T-cell (primary cell): Measurements from ENCODE around the gene MBNL2. TPM values are rescaled to one million over a fixed set of nuclear protein-coding genes. Genes with fewer than 3 reads are reported as not detected.

Experiments used
- ATAC-seq, 4 experiments: fragments of 200-7000 bp in 3 of 4; fragments of 150-1000 bp in 1 of 4; cut with Tn5 transposase; replicated peaks in 1 of 4; 1 replicate in 3 of 4; 2 replicates in 1 of 4; pipeline ENCODE4 v1.10.0; 2021; ENCODE audit warnings: moderate library complexity in 3 of 4, mild to moderate bottlenecking in 2 of 4, moderate number of reproducible peaks in 1 of 4
- CTCF ChIA-PET, 2 donors: fragments of 300-600 bp; sonication (Branson Sonifier 250); formaldehyde crosslinking; loops; one replicate each; lab custom pipeline; 2022; ENCODE audit warnings: antibody characterized with exemption in 2 of 2; lab: Charles Lee
- POLR2A ChIA-PET, 2 donors: fragments of 300-600 bp; sonication (Branson Sonifier 250); formaldehyde crosslinking; loops; one replicate each; lab custom pipeline; 2022; ENCODE audit warnings: antibody characterized with exemption in 2 of 2; lab: Charles Lee
- DNase-seq, 35 experiments: peaks; one replicate each; pipeline versions ENCODE4 v3.0.0 to v3.0.0-alpha.2; 2013 to 2023
- H3K27ac ChIP-seq: one replicate; pipeline ENCODE4 v1.5.1; 2013; ENCODE audit warnings: low read length
- H3K27me3 ChIP-seq, 2 experiments: replicated peaks in 1 of 2; 1 replicate in 1 of 2; 2 replicates in 1 of 2; pipeline versions ENCODE4 v1.6.1 to v1.7.0; 2013; ENCODE audit warnings: low read length in 1 of 2, mixed read lengths in 1 of 2; ENCODE audit not compliant: control insufficient read depth in 2 of 2, insufficient read depth in 2 of 2; ENCODE audit errors: extremely low read depth in 1 of 2
- H3K36me3 ChIP-seq, 2 donors: 1 replicate in 1 of 2; 2 replicates in 1 of 2; pipeline versions ENCODE4 v1.6.1 to v1.7.0; 2013; ENCODE audit warnings: low read length in 1 of 2; ENCODE audit not compliant: control insufficient read depth in 2 of 2, insufficient read depth in 1 of 2; ENCODE audit errors: extremely low read depth in 1 of 2
- H3K4me1 ChIP-seq, 2 experiments: 1 replicate in 1 of 2; 2 replicates in 1 of 2; pipeline versions ENCODE4 v1.6.1 to v1.7.0; 2013; ENCODE audit warnings: low read length in 2 of 2, mixed read lengths in 1 of 2; ENCODE audit not compliant: insufficient read depth in 2 of 2, control insufficient read depth in 1 of 2; ENCODE audit errors: extremely low read depth in 1 of 2
- H3K4me3 ChIP-seq, 2 donors: 1 replicate in 1 of 2; 2 replicates in 1 of 2; pipeline versions ENCODE4 v1.5.1 to v1.7.0; 2013; ENCODE audit warnings: mild to moderate bottlenecking in 2 of 2, low read length in 1 of 2, moderate library complexity in 1 of 2; ENCODE audit not compliant: control insufficient read depth in 1 of 2; ENCODE audit errors: extremely low read depth in 1 of 2
- H3K9me3 ChIP-seq: 2 replicates; pipeline ENCODE4 v1.7.0; 2013
- H3K27ac Mint-ChIP-seq, 2 donors: one replicate each; pipeline ENCODE4 v1.8.0; 2020 to 2021; ENCODE audit warnings: mild to moderate bottlenecking in 2 of 2, mixed read lengths in 2 of 2
- H3K27me3 Mint-ChIP-seq, 2 donors: one replicate each; pipeline ENCODE4 v1.8.0; 2021 to 2022; ENCODE audit warnings: mixed read lengths in 2 of 2
- H3K36me3 Mint-ChIP-seq: one replicate; pipeline ENCODE4 v1.8.0; 2021; ENCODE audit warnings: mixed read lengths
- H3K4me1 Mint-ChIP-seq, 3 donors: one replicate each; pipeline ENCODE4 v1.8.0; 2020 to 2022; ENCODE audit warnings: mixed read lengths in 3 of 3, mild to moderate bottlenecking in 1 of 3
- H3K4me3 Mint-ChIP-seq, 3 donors: one replicate each; pipeline ENCODE4 v1.8.0; 2020 to 2022; ENCODE audit warnings: mild to moderate bottlenecking in 3 of 3, mixed read lengths in 3 of 3, moderate library complexity in 3 of 3
- H3K9me3 Mint-ChIP-seq, 3 donors: one replicate each; pipeline ENCODE4 v1.8.0; 2020 to 2022; ENCODE audit warnings: mixed read lengths in 3 of 3
- WGBS: methylation state at CpG from one replicate; pipeline ENCODE4 v1.1.5; 2013; ENCODE audit warnings: missing lambda C conversion rate; ENCODE audit not compliant: insufficient coverage; 5-methylcytosine and 5-hydroxymethylcytosine counted together
- total RNA-seq, 35 experiments: library from RNA in 6 of 35; stranded (reverse) in 6 of 35; fragments of 120-200 nt in 1 of 35; gene quantifications; one replicate each; pipeline versions ENCODE4 v1.2.1 to v1.2.4 and lab custom pipeline; 2013 to 2026

The MBNL2 gene
- total RNA-seq, 5 donors from 2014 or later (not counting 1 experiment from before 2014, with no cell fraction given): 21.0 to 33.7 (median 28.5) TPM

DNA sequence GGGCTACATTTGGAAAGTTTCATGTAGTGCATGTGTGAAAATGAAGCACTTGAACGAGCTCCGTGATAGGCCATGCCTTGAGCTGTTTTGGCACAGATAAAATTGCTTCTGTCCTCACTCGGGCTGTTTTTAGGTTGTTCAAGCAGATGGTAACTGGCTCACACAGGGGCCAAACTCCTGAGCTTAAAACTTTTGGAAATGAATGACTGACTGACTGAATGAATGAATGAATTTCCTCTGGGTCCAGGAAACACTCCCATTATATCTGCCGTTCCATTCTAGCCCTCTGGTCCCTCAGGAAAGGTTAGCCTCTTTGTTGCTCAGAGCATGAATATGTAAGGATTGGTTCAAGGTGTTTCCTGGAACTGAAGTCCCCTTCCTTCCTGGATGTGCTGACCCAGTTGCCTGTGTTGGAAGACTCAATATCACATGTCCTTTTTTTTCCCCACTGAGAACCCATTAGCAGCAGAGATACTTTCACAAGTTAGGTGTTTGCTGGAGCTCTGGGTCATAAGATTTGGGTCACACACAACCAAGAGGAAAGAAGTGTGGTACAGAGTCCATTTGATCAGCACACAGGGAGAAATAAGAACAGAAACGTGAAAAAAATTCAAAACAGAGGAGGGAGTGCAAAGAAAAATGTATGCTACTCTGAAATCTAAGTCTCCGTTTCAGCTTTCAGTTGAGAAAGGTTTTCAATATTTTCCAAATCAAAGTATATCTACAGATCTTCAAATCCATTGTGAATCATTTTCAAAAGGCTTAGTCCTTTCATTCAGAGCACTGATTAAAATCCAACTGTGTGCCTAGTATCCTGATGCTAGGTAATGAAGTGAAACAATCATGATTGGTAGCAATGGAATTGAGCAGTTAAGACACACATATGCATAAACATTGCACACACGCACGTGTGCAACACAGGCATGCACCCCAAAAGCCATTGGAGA is 18.9 kb downstream of the MBNL2 start:
- Mint-ChIP-seq H3K4me1 (peaks cover 77 to 85% (median 84%) of the 10 kb centered on the region in 3 donors), H3K9me3 (no peaks in the 10 kb centered on the region), H3K27ac (no peak overlapping the region), H3K27me3 (no peaks in the 10 kb centered on the region), H3K36me3 (peaks cover 46% of the 10 kb centered on the region), H3K4me3 (no peak overlapping the region)
- H3K4me1 ChIP-seq: peaks cover 0 to 21% of the 10 kb centered on the region in 2 experiments
- H3K9me3 ChIP-seq: no peaks in the 10 kb centered on the region
- H3K27me3 ChIP-seq: no peaks in the 10 kb centered on the region
- 98% methylated on average over 4 of the region's 8 CpGs for WGBS
- H3K36me3 ChIP-seq: no peaks in the 10 kb centered on the region
- POLR2A ChIA-PET: interaction anchor here in 1 of 2 donors (0.6 kb wide), 1 partner anchor 32 kb away, joined by 3 read pairs; no protein-coding TSS in a partner anchor
- no peak for ATAC-seq
- no peak overlapping the region for H3K4me3 ChIP-seq
- H3K27ac ChIP-seq: no peak overlapping the region
- CTCF ChIA-PET: interaction anchor here in 1 of 2 donors (0.5 kb wide), 1 partner anchor 250 kb away, joined by 3 read pairs; no protein-coding TSS in a partner anchor
- DNase-seq: no peak

DNA sequence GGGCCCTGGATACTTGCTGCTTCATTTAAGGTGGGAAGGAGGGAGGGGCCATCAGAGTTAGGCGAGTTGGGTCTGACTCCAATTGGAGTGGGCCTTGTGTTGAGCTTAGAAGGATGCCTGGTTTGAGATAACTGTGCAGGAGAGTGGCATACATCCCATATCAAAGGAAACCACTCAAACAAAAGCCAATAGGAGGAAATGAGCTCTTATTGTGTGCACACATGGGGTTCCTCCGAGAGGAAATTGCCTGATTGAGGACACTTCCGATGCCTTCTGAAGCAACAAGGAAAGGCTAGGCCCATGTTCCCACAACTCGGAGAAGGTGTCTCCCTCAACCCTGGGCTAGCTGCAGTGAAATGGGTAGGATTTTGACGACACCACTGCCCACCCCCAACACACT is 19.6 kb downstream of the MBNL2 start:
- Histone ChIP-seq H3K9me3 (no peaks in the 10 kb centered on the region), H3K4me1 (peaks cover 0 to 21% of the 10 kb centered on the region in 2 experiments), H3K4me3 (no peak overlapping the region), H3K27ac (no peak overlapping the region), H3K36me3 (no peaks in the 10 kb centered on the region), H3K27me3 (no peaks in the 10 kb centered on the region)
- no CpG with 5 or more reads among the region's 5 CpGs for WGBS
- DNase-seq (no peak), ATAC-seq (no peak)
- Mint-ChIP-seq H3K36me3 (peaks cover 43% of the 10 kb centered on the region), H3K27ac (no peak overlapping the region), H3K27me3 (no peaks in the 10 kb centered on the region), H3K9me3 (no peaks in the 10 kb centered on the region), H3K4me3 (no peak overlapping the region), H3K4me1 (peaks cover 70 to 81% (median 81%) of the 10 kb centered on the region in 3 donors)
- POLR2A ChIA-PET: no interaction called here
- CTCF ChIA-PET: no interaction called here

DNA sequence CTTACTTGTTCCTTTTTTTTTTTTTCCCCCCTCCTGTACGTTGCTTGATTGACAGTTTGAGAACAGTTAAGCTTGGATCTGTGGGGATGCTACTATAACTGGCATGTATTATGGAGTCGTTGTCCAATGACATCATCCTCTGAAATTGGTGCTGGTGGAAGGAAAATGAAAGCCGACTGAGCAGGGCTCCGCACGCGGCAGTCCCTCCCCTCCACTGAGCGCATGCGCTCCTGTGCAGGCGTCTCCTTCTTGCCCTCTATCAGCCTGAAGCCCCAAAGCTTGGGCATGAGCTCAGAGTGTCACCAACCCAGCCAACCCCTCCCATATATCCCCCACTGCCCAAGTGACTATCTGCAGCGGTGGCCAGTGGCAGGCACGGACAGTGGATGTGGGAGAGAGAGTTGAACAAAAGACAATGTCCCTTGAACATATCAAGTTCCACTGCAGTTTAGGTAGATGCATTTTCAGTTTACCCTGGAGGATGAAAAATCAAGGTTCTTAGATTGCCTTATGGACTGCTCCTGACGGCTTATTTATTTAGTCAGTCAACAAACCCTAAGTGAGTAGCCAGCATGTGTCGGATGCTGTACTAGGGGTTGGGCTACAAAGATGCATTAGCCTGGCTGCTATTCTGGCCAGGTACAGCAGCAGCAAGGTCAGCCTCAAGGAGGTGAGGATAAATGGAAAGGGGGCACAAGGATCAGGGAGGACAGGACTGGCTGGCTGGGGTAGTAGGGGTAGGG is 20.8 kb downstream of the MBNL2 start:
- Histone ChIP-seq H3K4me3 (no peak overlapping the region), H3K9me3 (no peaks in the 10 kb centered on the region), H3K36me3 (no peaks in the 10 kb centered on the region), H3K27me3 (no peaks in the 10 kb centered on the region), H3K4me1 (peaks cover 0 to 13% of the 10 kb centered on the region in 2 experiments), H3K27ac (no peak overlapping the region)
- Mint-ChIP-seq H3K27me3 (no peaks in the 10 kb centered on the region), H3K27ac (no peak overlapping the region), H3K4me1 (peaks cover 65 to 75% (median 74%) of the 10 kb centered on the region in 3 donors), H3K4me3 (no peak overlapping the region), H3K36me3 (peaks cover 38% of the 10 kb centered on the region), H3K9me3 (no peaks in the 10 kb centered on the region)
- ATAC-seq (no peak), DNase-seq (no peak)
- ChIA-PET POLR2A (interaction anchor here in 1 of 2 donors (0.6 kb wide), 2 partner anchors 12 to 195 kb away, joined by 3 read pairs; no protein-coding TSS in a partner anchor), CTCF (interaction anchor here in 1 of 2 donors (1.2 kb wide), 1 partner anchor 38 kb away, joined by 3 read pairs; no protein-coding TSS in a partner anchor)
- 93% methylated on average over 2 of the region's 13 CpGs for WGBS

DNA sequence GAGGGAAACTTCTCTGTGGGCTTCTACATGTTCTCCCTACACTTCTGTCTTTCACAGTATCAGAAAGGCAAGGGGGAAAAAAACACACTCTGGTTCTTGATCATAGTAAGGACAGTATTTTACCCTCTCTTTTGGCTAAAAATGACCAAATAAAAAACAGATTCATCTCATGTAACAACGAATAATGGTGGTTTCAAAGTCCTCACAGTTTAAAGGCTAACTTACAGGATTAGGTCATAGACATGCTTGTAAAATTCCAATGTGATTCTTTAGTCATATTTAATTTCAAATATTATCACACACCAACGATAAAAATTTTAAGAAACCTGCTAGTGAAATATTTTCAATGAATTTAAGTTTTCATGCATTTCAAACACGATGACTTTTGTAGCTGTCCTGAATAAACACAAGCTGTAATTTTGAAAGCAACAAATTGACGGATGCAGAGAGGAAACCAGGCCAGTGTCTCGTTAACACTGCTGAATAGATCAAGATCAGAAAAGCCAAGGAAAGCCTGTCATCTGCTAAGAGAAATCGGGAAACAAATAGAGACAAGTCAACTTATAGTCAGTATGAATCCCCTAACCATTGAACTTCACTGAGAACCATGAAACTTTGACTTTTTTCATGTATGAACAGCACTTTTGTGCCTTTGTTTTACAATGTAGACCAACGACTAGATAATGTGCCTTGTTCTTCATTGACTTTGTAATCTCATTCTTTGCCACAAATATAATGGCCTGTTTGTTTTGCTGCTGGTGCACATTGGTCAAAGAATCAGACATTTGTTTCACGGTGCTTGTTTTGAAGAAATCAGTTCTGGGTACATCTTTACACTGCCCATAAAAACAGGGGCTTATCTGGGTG is 22.0 kb downstream of the MBNL2 start:
- DNase-seq (no peak), ATAC-seq (no peak)
- Mint-ChIP-seq H3K27ac (no peak overlapping the region), H3K4me3 (no peak overlapping the region), H3K27me3 (no peaks in the 10 kb centered on the region), H3K36me3 (peaks cover 30% of the 10 kb centered on the region), H3K4me1 (peaks cover 53 to 67% (median 65%) of the 10 kb centered on the region in 3 donors), H3K9me3 (no peaks in the 10 kb centered on the region)
- ChIA-PET CTCF (interaction anchor here in 1 of 2 donors (1.2 kb wide), 1 partner anchor 39 kb away, joined by 3 read pairs; no protein-coding TSS in a partner anchor), POLR2A (no interaction called here)
- 84% methylated on average over 4 of the region's 8 CpGs for WGBS
- no peak overlapping the region for H3K4me3 ChIP-seq
- no peaks in the 10 kb centered on the region for H3K27me3 ChIP-seq
- no peak overlapping the region for H3K27ac ChIP-seq
- no peaks in the 10 kb centered on the region for H3K9me3 ChIP-seq
- peaks cover 0 to 3% of the 10 kb centered on the region in 2 experiments for H3K4me1 ChIP-seq
- no peaks in the 10 kb centered on the region for H3K36me3 ChIP-seq

DNA sequence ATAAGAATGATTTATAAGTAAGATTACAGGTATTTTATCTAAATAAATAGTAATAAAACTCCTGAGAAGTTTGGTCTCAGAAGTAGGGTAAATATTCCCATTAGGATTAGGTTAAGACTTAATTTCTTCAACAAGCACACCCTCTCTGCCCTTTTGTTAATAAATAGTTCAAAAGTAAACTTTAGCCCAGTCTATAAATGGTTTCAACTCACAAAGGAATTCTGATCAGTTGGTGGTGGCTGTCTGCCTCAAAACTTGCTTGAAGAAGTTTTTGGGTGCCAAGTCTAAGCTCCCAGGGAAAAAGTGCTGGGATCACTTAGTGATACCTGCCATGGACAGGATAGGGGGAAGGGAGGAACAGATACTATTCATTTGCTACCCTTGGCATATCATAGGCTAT is 22.9 kb downstream of the MBNL2 start:
- H3K27me3 Mint-ChIP-seq: no peaks in the 10 kb centered on the region
- H3K4me3 ChIP-seq: no peak overlapping the region
- no peak overlapping the region for H3K27ac ChIP-seq
- no peak overlapping the region for H3K27ac Mint-ChIP-seq
- ChIA-PET POLR2A (no interaction called here), CTCF (no interaction called here)
- H3K4me3 Mint-ChIP-seq: no peak overlapping the region
- H3K27me3 ChIP-seq: no peaks in the 10 kb centered on the region
- no peaks in the 10 kb centered on the region for H3K9me3 ChIP-seq
- H3K4me1 ChIP-seq: peaks cover 0 to 1% of the 10 kb centered on the region in 2 experiments
- no peak for DNase-seq
- H3K36me3 ChIP-seq: no peaks in the 10 kb centered on the region
- H3K4me1 Mint-ChIP-seq: peaks cover 54 to 65% (median 65%) of the 10 kb centered on the region in 3 donors
- no peak for ATAC-seq
- H3K36me3 Mint-ChIP-seq: peaks cover 30% of the 10 kb centered on the region
- no peaks in the 10 kb centered on the region for H3K9me3 Mint-ChIP-seq
